ENCODE results near the gene FAM98C. TPM values are rescaled to one million over a fixed set of nuclear protein-coding genes. Genes with fewer than 3 reads are reported as not detected.

FAM98C gene
- total and polyA plus RNA-seq, 4 donors, result 4.2 to 8.5 (median 6.2) TPM

DNA sequence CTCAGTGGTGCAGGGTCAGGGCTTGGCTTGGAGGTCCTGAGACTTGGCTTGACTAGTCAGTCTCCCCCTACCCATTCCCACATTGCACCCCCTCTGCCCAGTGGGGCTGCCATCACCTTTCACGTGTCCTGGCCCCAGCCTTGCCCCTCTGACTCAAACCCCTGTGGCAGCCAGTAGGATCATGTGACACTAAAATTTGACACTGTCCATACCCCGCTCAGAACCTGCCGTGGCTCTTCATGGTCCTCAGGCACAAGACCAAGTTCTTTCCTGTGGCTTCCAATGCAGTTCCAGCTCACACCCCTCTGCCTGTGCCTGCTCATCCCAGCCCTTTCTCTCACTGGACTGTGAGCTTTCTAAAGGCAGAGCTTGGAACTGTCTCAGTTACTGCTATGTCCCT, 26.3 kb upstream of the FAM98C start:
- Histone ChIP-seq H3K4me3 (ENCODE audit: low read depth in 1 of 3, low read length in 3 of 3) (no peak overlapping the region), H3K36me3 (ENCODE audit: control insufficient read depth in 4 of 4, insufficient read depth in 3 of 4, low read depth in 1 of 4, low read length in 3 of 4) (peaks cover 9 to 32% (median 19%) of the 10 kb centered on the region in 4 donors)
- 96% methylated on average over 3 of the region's 3 CpGs for WGBS

DNA sequence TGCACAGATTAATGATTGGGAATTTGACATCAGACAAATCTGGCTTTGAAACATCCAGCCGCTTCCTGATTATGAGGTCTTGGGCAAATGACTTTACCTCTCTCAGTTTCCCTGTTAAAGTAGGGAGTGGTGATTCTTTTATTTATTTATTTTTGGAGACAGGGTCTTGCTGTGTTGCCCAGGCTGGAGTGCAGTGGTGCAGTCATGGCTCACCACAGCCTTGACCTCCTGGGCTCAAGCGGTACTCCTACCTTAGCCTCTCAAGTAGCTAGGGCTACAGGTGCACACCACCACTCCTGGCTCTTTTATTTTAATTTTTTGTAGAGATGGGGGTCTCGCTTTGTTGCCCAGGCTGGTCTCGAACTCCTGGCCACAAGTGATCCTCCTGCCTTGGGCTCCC, 25.8 kb upstream of the FAM98C start:
- Histone ChIP-seq H3K27ac (ENCODE audit: low read depth in 1 of 2, low read length in 2 of 2) (no peak overlapping the region), H3K27me3 (ENCODE audit: control insufficient read depth in 4 of 4, insufficient read depth in 4 of 4, low read length in 3 of 4) (no peaks in the 10 kb centered on the region), H3K9me3 (ENCODE audit: control insufficient read depth in 4 of 4, low read length in 3 of 4) (no peaks in the 10 kb centered on the region), H3K36me3 (ENCODE audit: control insufficient read depth in 4 of 4, insufficient read depth in 3 of 4, low read depth in 1 of 4, low read length in 3 of 4) (peaks cover 9 to 37% (median 23%) of the 10 kb centered on the region in 4 donors), H3K4me1 (ENCODE audit: control insufficient read depth in 4 of 4, insufficient read depth in 4 of 4, low read length in 3 of 4) (peaks cover 9 to 22% (median 16%) of the 10 kb centered on the region in 4 donors), H3K9ac (ENCODE audit: low read depth in 1 of 2, low read length in 2 of 2) (no peak overlapping the region), H3K4me3 (ENCODE audit: low read depth in 1 of 3, low read length in 3 of 3) (no peak overlapping the region)
- 98% methylated on average over 4 of the region's 4 CpGs for WGBS
- no peak for DNase-seq (ENCODE audit: low spot score)
- TF ChIP-seq, protein P1, sequence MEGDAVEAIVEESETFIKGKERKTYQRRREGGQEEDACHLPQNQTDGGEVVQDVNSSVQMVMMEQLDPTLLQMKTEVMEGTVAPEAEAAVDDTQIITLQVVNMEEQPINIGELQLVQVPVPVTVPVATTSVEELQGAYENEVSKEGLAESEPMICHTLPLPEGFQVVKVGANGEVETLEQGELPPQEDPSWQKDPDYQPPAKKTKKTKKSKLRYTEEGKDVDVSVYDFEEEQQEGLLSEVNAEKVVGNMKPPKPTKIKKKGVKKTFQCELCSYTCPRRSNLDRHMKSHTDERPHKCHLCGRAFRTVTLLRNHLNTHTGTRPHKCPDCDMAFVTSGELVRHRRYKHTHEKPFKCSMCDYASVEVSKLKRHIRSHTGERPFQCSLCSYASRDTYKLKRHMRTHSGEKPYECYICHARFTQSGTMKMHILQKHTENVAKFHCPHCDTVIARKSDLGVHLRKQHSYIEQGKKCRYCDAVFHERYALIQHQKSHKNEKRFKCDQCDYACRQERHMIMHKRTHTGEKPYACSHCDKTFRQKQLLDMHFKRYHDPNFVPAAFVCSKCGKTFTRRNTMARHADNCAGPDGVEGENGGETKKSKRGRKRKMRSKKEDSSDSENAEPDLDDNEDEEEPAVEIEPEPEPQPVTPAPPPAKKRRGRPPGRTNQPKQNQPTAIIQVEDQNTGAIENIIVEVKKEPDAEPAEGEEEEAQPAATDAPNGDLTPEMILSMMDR (IDR thresholded peaks at IDR 0.05; ENCODE audit: low read depth, low read length, missing input control), result no peak
- TF ChIP-seq HNF4A (conservative IDR thresholded peaks at IDR 0.05) (no peak), JUND (IDR thresholded peaks at IDR 0.05) (no peak), NR2F2 (IDR thresholded peaks at IDR 0.05) (no peak), FOXA2 (IDR thresholded peaks at IDR 0.05) (no peak), HNF4G (IDR thresholded peaks at IDR 0.05) (no peak), EGR1 (IDR thresholded peaks at IDR 0.05; ENCODE audit: low read depth in 2 of 2) (no peak), YY1 (IDR thresholded peaks at IDR 0.05) (no peak), GABPA (IDR thresholded peaks at IDR 0.05 in 1 of 2, conservative IDR thresholded peaks at IDR 0.05 in 1 of 2) (no peak)
- TF ChIP-seq, protein P2, sequence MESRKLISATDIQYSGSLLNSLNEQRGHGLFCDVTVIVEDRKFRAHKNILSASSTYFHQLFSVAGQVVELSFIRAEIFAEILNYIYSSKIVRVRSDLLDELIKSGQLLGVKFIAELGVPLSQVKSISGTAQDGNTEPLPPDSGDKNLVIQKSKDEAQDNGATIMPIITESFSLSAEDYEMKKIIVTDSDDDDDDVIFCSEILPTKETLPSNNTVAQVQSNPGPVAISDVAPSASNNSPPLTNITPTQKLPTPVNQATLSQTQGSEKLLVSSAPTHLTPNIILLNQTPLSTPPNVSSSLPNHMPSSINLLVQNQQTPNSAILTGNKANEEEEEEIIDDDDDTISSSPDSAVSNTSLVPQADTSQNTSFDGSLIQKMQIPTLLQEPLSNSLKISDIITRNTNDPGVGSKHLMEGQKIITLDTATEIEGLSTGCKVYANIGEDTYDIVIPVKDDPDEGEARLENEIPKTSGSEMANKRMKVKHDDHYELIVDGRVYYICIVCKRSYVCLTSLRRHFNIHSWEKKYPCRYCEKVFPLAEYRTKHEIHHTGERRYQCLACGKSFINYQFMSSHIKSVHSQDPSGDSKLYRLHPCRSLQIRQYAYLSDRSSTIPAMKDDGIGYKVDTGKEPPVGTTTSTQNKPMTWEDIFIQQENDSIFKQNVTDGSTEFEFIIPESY (IDR thresholded peaks at IDR 0.05), result no peak
- TF ChIP-seq, protein P3, sequence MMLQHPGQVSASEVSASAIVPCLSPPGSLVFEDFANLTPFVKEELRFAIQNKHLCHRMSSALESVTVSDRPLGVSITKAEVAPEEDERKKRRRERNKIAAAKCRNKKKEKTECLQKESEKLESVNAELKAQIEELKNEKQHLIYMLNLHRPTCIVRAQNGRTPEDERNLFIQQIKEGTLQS (IDR thresholded peaks at IDR 0.05), result no peak

More for the DNA sequence above, 26.3 kb upstream of the FAM98C start:
- H3K4me1 ChIP-seq (ENCODE audit: control insufficient read depth in 4 of 4, insufficient read depth in 4 of 4, low read length in 3 of 4), result peaks cover 9 to 22% (median 16%) of the 10 kb centered on the region in 4 donors
- no peak overlapping the region for H3K27ac ChIP-seq (ENCODE audit: low read depth in 1 of 2, low read length in 2 of 2)
- TF ChIP-seq SP1 (IDR thresholded peaks at IDR 0.05) (no peak), YY1 (IDR thresholded peaks at IDR 0.05) (no peak), JUND (IDR thresholded peaks at IDR 0.05) (no peak), FOXA2 (IDR thresholded peaks at IDR 0.05) (no peak), NR2F2 (IDR thresholded peaks at IDR 0.05) (no peak), EGR1 (IDR thresholded peaks at IDR 0.05; ENCODE audit: low read depth in 2 of 2) (no peak)
- TF ChIP-seq, protein P4, sequence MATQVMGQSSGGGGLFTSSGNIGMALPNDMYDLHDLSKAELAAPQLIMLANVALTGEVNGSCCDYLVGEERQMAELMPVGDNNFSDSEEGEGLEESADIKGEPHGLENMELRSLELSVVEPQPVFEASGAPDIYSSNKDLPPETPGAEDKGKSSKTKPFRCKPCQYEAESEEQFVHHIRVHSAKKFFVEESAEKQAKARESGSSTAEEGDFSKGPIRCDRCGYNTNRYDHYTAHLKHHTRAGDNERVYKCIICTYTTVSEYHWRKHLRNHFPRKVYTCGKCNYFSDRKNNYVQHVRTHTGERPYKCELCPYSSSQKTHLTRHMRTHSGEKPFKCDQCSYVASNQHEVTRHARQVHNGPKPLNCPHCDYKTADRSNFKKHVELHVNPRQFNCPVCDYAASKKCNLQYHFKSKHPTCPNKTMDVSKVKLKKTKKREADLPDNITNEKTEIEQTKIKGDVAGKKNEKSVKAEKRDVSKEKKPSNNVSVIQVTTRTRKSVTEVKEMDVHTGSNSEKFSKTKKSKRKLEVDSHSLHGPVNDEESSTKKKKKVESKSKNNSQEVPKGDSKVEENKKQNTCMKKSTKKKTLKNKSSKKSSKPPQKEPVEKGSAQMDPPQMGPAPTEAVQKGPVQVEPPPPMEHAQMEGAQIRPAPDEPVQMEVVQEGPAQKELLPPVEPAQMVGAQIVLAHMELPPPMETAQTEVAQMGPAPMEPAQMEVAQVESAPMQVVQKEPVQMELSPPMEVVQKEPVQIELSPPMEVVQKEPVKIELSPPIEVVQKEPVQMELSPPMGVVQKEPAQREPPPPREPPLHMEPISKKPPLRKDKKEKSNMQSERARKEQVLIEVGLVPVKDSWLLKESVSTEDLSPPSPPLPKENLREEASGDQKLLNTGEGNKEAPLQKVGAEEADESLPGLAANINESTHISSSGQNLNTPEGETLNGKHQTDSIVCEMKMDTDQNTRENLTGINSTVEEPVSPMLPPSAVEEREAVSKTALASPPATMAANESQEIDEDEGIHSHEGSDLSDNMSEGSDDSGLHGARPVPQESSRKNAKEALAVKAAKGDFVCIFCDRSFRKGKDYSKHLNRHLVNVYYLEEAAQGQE (IDR thresholded peaks at IDR 0.05), result no peak
- TF ChIP-seq, protein P1 (IDR thresholded peaks at IDR 0.05; ENCODE audit: low read depth, low read length, missing input control), result no peak
- no peaks in the 10 kb centered on the region for H3K27me3 ChIP-seq (ENCODE audit: control insufficient read depth in 4 of 4, insufficient read depth in 4 of 4, low read length in 3 of 4)
- H3K9me3 ChIP-seq (ENCODE audit: control insufficient read depth in 4 of 4, low read length in 3 of 4), result no peaks in the 10 kb centered on the region
- no peak overlapping the region for H3K9ac ChIP-seq (ENCODE audit: low read depth in 1 of 2, low read length in 2 of 2)
- no peak for DNase-seq (ENCODE audit: low spot score)
